Measurements from ENCODE around the gene SH3BP1.

Gene SH3BP1

DNA sequence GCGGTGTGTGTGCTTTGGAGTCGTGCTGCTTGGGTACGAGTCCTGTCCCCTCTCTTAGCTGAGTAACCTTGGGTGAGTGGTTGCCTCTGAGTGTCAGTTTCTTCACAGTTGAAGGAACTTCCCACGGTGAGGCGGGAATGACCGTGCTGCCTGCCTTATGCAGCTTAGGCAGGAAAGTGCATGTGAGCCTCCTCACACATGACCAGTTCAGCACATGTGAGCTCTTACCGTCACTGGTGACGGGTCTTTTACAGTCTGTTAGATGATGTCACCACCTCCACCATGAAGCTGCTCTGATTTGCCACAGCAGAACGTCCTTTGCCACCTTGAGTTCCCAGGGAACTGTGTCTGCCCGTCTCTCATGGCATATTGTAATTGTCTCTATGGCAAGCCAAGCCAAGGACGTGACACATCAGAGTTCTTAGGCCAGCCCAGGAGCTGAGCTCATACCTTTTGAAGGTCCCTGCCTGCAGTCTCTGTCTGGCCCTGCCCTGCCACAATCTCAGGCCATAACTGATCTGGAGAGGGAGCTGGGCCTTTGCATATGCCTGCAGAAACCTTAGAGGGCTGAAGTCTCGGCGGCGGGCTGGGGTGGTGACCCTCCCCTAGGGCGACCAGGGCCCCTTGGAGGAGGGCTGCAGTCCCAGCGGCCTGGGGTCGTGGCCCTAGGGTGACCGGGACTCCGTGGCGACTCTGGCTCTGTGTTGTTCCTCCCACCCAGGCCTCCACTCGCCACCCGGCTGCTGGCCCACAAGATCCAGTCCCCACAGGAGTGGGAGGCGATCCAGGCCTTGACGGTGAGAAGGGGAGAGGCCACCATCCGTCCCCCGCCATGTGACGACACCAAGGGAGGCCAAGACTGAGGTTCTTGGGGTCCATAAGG lies 23.0 kb upstream of the SH3BP1 start:
- no peak for FAIRE-seq

DNA sequence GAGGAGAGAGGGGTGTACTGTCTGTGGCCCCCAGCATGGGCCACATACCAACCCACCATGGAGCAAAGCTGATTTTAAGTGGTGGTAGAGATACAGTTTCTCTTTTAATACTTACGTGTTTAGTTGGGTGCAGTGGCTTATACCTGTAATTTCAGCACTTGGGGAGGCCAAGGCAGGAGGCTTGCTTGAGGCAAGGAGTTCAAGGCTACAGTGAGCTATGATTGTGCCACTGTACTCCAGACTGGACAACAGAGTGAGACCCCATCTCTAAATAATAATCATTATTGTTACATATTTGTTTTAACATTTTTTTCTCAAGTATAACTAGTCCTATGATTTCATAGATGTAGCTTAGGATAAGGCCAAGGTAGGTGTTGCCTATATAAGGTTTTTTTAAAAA lies 22.0 kb upstream of the SH3BP1 start:
- FAIRE-seq, result no peak

DNA sequence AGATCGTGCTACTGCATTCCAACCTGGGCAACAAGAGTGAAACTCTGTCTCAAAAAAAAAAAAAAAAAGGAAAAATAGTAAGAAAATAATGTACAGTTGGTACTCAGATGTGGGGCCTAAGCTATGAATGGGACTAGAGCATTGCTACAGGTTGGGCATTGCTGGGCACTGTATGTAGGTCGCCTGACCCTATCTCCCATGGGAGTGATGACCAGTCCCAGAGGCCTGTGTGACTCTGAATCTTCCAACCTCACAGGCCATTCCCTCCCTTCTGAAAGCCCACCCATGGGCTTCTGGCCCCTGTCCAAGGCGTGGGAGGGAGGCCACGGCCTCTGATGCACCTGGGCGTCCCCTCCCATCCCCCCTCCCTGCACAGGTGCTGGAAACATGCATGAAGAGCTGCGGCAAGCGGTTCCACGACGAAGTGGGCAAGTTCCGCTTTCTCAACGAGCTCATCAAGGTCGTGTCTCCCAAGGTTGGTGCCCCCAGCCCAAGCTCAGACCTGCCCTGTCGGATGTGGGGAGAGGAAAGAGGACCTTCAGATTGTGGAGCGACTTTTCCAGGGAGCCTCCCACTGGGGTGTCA lies 21.3 kb upstream of the SH3BP1 start:
- no peak for FAIRE-seq

DNA sequence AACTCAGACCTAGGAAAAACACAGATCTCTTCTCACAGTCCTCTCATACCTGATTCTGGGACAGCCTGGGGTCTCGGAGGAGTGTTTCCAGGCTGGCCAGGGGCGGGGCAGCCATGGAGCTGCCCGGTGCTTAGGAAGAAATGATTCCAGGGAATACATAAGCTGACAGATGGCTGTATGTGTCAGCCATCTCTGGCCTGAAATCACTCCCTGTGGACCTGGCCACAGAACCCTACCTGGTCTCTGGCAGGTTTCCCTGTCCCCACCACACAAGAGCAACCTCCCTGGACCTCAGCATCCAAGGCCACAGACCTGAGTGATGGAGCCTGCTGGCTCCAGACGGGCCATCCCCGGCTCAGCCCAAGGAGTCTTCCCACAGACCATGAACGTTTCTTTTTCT lies 20.8 kb upstream of the SH3BP1 start:
- FAIRE-seq, result no peak

DNA sequence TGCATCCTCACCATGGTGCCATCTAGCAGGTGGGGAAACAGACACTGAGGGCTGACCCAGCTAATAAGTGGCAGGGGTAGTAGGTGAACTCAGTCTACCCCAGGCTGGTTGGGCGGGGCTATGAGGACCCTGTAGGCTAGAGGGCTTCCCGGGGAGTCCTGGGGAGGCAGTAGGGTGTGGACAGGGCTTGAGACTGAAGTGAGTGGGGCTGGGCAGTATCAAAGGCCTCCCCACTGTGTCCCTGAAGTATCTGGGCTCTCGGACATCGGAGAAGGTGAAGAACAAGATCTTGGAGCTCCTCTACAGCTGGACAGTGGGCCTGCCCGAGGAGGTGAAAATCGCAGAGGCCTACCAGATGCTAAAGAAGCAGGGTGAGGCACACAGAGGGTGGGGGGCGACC lies 19.5 kb upstream of the SH3BP1 start:
- FAIRE-seq, result no peak

DNA sequence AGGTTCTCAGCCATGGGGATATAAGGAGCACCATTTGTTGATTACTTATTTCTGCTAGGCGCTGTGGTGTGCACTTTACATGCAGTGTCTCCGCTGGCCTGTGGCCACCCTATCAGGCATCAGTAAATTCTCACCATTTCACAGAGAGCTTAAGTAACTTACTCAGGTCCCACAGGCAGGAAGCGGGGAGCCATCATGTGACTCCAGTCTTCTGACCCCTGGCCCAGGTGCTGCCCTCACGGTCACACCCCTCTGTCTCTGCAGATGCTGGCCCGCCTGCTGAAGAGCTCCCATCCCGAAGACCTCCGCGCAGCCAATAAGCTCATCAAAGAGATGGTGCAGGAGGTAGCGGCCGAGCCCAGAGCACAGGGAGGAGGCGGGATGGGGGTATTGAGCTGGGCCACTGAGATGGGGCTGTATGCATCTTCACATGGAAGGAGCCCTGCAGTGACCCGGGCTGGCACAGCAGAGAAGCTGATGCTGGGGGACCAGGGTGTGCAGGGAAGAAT lies 18.1 kb upstream of the SH3BP1 start:
- FAIRE-seq, result no peak

DNA sequence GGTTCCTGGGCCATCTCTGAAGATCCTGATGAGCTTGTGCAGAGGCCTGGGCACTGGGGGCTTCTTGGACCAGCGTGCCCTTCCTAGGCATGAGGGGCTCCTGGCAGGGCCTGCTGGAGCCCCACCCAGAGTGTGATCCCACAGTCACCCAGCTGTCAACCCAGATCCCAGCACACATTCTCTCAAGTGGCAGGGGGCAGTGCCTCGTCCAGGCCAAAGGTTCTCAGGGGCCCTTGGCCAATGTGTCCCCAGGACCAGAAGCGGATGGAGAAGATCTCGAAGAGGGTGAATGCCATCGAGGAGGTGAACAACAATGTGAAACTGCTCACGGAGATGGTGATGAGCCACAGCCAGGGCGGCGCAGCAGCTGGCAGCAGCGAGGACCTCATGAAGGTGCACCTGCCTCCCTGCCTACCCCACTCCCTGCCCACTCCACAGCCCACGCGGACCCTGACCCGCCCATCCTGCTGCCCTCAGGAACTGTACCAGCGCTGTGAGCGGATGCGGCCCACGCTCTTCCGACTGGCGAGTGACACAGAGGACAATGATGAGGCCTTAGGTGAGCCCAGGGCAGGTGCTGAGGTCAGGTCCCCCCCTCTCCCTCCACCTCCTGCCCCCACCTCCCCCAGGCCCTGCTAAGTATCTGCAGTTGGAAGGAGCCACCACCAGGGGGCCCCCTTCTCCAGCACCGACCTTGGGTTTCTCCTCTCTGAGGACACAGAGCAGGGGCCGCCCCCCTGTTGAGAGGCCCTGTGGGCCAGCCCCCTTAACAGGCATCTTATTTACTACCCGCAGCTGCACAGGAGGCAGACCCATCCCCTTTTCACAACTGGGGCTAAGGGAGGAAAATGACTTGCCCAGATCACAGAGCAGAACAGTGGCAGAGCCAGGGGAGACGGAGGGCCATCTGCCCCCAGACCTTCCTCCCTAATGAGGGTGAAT lies 16.1 kb upstream of the SH3BP1 start:
- FAIRE-seq, result no peak

DNA sequence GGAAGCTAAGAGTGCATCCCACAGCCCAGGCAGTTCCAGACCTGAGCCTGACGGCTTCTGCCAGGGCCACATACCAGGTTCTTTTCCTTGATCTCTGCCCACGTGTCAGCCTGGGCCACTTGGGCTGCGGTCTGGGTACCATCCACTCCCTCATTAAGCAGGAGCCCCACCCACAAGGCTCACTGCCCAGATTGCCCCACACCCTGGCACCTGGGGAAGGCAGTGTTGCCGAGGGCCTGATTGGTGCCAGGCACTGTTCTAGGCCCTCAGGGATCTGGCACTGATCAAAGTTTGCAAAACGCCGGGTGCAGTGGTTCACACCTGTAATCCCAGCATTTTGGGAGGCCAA lies 15.5 kb upstream of the SH3BP1 start:
- FAIRE-seq, result no peak

DNA sequence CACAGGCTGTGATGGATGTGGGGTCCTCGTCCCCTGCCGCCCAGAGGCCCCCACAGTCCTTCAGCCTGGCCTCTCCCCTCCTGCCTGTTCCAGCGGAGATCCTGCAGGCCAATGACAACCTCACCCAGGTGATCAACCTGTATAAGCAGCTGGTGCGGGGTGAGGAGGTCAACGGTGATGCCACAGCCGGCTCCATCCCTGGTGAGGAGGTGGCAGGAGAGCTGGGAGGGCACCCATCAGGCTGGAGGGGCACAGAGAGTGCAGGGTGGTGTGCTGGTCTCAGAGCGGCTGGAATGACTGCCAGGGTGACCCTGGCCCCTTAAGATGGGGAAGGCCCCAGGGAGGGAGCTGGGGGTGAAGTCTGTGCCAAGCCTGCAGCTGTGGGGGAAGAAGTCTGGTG lies 14.6 kb upstream of the SH3BP1 start:
- no peak for FAIRE-seq

DNA sequence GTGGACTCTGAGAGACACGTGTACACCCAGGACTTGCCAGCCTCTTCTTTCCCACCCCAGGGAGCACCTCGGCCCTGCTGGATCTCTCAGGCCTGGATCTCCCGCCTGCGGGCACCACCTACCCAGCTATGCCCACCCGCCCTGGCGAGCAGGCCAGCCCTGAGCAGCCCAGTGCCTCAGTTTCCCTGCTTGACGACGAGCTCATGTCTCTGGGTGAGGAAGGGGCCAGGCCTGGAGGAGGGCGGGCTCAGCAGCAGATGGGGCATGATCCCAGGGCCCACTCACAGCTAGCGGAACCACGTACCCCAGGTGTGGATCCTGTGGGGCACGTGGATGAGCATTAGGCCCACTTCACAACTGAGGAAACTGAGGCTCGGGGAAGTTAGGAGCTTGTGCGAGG lies 13.7 kb upstream of the SH3BP1 start:
- no peak for FAIRE-seq

DNA sequence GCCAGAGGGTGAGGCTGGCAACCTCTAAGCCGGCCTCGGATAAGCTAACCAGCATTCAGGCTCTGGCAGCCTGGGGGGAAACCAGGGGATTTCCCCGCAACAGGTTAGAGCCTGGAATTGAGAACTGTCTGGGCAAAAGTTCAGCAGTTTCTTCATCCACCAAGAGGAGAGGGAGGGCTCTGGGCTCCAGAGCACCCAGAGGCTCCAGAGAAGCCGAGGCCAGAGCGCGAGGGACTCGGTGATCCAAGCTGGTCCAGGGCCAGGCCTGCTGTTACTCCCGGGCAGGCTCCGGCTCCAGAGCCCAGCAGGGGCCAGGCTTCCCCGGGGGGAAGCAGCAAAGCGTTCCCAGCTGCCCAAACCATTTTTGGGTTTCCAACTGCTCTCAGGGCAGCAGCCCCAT lies 13.3 kb upstream of the SH3BP1 start:
- FAIRE-seq, result no peak

DNA sequence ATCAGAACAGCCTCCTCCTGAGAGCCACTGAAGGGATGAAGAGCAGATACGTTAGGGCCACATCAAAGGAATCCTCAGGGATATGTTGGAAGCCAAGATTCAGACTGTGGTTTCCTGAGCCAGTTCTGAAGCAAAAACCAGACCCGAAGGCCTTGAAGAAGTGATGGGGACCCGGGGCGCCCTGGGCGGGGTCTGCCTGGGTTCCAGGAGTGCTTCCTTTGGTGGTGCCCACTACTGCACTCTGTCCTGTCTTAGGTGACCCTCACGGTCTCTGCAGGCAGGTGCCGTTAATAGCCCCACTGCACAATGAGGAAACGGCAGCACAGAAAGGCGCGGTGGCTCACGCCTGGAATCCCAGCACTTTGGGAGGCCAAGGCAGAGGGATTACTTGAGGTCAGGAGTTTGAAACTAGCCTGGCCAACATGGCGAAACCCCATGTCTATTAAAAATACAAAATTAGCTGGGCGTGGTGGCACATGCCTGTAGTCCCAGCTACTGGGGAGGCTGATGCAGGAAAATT lies 12.9 kb upstream of the SH3BP1 start:
- FAIRE-seq, result no peak

DNA sequence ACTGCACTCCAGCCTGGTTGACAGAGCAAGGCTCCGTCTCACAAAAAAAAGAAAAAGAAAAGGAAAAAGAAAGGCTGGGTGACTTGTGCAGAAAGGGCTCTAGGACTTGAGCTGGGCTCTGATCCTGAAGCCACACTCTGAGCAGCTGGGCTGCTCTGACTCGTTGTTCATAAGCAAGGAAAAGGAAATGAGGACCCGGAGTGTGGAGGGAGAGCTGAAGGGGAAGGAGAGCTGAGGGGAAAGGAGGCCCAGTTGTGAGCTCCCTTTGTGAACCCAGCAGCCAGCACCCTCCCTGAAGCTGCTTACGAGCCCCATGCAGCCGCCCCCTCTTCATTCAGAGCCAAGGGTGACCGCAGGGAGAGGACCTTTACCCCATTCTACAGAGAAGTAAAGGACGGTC lies 12.3 kb upstream of the SH3BP1 start:
- no peak for FAIRE-seq

DNA sequence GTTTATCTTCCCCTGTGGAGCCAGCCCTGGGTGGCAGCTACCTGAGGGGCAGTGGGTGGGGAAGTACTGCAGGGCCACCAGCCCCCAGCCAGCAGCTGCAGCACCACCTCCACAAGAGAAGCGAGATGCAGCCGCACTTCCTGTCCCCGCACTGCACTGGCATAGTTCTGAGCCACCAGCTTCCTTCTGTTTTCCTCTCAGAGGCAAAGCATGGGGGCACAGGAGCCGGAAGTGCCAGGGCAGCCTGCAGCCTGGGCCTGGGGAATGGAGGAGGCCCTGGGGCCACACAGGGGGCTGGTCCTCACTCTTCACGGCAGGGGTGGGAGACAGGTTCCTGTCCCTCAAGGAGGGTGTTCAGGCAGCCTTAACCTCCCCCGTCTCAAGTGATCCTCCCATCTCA lies 11.9 kb upstream of the SH3BP1 start:
- FAIRE-seq, result no peak

DNA sequence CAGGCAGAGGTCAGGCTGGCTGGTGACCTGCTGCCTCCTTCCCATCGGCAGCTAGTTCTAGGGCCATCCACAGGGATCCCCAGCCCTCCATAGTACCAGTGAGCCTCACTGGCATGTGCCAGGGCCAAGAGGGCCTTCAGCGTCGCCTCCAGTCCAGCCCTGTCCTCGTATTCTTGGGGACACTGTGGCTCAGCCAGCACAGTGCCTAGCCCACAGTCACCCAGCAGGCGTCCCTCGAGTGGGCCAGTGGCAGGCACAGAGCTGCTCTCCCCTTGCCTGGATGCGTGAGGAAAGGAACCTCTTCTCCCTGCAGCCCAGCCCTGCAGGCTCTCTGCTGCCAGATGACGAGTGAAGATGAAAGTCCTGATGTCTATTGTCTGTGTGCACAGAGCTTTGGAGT lies 10.6 kb upstream of the SH3BP1 start:
- FAIRE-seq, result no peak

DNA sequence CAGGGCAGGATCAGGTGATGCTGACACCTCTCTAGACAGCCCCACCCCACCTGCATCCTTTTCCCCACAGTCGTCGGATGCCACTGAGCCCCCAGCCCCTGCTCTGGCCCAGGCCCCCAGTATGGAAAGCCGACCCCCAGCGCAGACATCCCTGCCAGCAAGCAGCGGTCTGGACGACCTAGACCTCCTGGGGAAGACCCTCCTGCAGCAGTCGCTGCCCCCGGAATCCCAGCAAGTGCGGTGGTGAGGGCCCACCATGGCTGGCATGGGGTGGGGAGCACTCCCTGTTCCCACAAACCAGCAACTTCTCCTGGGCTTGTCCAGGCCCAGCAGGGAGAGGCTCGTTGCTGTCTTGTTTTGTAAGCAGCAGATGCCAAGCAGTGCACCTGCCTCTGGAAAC lies 9.5 kb upstream of the SH3BP1 start:
- no peak for FAIRE-seq

DNA sequence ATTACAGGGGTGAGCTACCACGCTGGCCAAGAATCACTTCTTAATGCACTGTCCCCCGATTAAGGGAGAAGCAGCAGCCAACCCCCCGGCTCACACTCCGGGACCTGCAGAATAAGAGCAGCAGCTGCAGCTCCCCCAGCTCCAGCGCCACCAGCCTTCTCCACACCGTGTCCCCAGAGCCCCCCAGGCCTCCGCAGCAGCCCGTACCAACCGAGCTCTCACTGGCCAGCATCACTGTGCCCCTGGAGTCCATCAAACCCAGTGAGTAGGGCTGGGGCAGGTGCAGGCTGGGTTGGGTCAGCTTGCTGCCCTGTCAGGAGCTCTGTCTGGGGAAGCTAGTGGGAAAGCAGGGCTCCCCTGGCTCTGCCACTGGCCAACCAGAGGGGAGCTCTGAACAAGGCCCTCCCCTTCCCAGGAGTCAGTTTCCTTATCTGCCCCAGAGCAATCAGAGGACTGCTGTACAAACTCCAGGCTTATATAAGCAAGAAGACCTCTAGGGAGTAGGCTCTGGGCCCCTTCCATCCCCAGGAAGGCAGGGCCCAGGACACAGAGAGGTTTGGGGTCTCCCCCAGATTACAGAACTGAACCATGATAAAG lies 8.5 kb upstream of the SH3BP1 start:
- FAIRE-seq, result no peak

DNA sequence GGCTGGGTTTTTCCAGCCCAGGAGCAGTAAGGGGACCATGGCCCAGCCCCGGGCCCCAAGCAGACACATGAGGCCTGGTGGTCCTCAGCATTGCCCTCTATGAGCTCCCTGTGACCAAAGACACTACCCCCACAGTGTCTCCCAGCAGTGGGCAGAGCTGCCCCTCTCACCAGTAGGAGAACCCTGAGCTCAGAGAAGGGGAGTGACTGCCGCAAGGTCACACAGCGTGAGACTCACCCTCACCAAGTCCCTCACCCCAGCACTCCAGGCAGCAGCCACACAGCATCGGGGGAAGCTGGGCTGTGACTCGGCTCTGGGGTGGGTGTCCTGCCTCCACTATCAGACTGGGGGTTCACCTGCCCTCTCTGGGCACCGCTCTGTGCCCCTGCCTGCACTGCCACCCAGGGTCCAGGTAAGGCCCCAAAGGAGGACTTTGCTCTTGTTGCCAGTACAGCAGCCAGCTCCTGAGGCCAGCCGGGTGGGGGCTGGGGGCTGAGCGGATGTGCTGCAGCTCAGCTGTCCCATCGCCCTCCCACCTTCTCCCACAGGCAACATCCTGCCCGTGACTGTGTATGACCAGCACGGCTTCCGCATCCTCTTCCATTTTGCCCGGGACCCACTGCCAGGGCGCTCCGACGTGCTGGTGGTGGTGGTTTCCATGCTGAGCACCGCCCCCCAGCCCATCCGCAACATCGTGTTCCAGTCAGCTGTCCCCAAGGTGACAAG lies 7.9 kb upstream of the SH3BP1 start:
- no peak for FAIRE-seq

DNA sequence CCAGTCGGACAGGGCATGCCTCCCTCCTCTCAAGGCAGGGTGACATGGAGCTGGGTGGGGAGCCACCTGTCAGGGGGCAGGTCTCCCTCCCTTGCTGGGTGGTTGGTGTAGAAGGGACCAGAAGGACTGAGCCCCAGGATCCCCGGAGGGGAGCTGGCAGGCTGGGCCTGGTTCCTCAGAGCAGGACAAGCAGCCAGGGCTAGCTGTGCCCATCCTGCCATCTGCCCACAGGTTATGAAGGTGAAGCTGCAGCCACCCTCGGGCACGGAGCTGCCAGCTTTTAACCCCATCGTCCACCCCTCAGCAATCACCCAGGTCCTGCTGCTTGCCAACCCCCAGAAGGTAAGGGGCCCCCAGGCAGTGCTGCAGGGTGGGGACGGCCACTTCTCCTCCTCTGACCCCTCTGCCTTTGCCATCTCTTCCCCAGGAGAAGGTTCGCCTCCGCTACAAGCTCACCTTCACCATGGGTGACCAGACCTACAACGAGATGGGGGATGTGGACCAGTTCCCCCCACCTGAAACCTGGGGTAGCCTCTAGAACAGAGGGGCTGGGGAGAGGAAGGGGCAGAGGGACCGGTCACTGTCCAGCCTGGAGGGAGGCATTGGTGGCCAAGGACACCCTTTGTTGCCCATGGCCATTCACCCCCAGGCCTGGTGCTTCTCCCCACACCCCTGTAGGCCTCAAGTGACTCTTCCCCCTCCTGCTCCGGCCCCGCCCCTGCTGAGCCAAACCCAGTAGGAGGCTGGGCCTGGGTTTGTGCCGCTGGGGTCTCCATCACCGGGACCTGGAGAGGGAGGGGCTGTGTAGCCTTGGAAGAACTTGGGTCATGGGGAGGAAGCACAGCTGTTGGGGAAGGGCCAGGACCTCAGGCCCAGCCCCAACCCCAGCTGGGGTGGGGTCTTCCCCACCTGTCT lies 7.0 kb upstream of the SH3BP1 start:
- no peak for FAIRE-seq

DNA sequence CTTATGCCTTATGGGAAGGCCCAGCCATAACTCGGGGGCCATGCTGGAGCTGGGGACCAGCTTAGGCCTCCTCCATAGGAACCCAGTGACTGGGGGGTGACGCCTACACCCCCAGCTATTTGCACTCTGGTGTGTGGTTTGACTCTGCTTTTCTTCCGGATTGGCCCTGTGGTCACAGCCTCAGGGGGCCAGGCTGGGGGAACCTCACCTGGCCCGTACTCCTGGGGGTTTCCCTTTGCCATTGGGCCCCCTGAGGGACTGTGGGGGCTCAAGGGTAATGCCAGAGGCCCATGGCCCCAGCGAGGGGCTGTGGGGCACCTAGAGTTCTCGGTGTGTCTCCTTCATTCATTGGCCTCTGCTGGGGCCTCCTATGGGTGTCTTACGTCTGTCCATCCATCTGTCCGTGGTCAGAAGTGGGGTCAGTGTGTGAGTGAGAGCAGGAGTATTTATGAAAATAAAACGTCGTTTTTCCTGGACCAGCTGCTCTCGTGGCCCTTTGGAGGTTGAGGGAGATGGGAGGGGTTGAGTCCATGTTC lies 6.3 kb upstream of the SH3BP1 start:
- no peak for FAIRE-seq

Measured in A204.1 (cell line).